ENCODE measurements around the gene WEE2.
"Not testable (repeated sequence)": the region's sequence is repeated elsewhere in the genome, so short reads cannot be mapped to it uniquely, and the experiment has no call there.

The WEE2 gene

DNA sequence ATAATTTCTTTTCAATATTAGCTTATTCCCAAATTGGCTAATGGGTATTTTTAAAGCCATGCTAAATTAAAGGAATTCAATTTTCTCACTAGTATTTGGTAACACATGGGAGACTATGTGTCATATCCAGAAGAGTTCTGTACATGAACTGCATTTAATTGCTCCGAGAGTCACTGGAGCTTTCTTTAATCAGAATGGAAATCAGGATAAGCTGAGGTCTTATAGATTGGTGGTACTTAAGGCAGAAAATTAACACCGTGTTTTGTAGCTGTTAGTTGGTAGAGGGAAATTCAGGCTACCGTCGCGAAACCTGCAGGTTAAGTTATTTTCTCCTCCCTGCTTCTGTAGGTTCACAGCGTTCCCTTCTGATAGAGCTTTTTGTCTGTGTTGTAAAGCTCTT lies at the start of gene WEE2:
WEE2 (plus strand) TSS at position 3 of the 400 bp plus-strand sequence. CDS start 406 bp downstream, outside the sequence.
- no peak for DNase-seq

DNA sequence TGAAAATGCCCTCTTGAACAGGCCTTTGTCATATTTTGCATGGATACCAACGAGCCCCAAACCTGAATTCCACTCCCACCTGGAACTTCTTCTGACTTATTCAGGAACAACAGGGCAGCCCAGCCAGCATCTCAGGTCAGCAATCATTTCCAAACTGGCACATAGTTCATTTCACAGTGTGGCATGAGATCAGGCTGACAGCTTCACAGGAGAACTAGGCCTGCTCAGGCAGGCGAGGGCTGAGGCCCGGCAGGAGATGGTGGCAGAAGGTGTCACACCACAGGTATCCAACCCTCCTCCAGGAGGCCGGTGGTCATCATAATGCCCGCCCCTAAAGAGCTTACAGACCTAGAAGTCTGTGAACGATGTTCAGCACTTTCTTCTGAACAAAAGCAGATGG lies 48.7 kb upstream of the WEE2 start:
- DNase-seq: no peak

DNA sequence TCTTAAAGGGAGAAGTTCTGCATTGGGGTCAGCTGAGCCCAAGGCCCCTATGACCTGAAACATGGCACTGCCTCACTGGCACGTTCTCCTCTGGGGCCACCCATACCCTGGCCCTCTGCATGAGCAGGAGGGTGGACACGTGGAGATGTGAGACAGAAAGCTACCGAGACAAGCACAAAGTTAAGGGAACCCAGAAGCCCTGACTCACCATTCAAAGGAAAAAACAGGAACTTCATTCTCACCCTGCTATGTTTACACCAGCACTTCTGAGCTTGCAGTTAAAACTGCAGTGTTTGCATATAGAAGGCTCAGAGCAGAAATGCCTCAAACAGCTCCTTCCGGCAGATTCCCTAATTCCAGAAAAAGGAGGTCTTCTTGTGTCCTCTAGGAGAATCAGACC lies 47.9 kb upstream of the WEE2 start:
- DNase-seq: no peak

DNA sequence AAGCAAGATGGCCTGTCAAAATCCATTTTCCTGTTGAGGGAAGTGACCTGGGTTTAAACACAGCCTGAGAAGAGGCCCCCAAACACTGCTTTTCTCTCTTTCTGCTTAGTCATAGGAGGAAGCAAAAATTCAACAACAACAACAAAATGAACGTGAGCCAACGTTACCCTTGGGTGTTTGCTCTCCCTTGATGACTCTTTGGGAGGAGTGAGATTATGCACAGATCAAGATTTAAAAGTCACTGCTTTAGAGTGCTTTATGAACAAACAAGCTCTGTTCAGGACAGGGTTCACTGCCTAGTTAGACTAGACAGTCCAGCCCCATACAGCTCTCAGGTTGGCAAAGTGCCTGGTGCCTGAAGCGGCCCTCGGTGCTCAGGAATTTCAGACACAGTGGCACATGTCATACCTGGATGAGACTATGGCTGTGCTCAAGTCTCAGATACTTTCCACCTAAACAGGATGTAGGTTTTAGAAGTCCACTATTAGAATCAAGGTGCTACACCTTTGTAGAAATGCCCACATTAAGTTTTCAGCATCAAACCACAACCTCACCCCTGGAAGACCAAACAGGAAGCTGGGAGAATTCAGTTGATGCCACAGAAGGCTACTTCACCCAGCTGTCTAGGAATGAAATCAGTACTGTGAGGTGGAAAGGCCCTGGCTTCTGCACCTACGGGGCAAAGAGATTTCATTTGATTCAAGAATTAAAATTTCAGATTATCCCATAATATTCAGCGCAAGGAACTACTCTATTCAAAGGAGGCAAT lies 44.9 kb upstream of the WEE2 start:
- no peak for DNase-seq

DNA sequence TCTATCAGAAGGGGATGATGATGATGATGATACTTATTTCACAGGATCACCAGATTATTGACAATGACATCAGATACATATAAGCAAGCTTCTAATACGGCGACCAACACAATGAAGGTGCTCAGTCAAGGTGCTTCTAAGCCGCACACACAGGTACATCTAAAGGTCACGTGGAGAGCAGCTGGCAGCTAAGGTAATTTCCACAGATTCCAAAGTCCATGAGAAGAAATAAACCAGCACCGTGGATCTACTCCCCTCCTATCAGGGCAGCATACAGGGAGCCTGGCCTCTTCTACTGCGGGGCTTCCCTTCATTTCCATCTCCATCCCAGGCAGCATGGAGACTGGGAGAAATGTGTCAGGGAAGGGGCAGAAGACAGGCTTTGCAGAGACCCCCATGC lies 43.7 kb upstream of the WEE2 start:
- no peak for DNase-seq

DNA sequence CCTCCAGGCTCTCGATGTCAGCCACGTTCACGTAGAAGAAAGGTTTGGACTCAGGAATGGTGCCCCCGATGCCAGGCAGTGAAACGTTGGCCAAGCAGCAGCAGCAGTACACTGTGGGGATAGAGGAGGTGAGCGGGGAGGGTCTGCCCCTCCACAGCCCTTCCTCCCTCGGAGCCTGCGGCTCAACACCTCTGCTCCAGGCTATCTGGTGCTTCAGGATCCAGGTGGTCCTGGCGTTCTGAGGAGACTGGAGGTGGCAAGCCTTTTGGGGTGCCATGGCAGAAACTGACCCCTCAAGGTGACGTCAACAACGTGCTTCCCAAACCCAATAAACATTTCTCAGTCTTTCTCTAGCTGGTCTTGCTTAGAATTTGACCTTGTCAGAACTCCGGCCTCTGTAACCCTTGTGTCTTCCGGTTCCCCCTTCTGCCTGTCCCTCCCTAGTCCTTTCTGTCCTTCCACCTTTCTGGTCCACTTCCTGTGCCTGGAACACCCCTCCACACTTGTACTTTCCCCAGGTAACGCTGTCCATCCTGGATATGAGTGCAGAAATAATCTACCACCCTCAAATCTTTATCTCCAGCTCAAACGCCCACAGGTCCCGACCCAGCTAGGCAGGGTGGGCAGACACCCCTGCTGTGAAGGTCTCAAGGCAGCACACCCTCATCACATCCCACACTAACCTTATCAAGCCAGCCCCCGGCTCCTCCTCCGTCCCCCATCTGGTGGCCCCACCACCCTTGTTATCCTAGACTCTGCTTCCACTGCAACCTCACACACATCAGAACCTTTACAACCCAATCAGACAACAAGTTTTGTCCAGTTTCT lies 42.7 kb upstream of the WEE2 start:
- DNase-seq: no peak

DNA sequence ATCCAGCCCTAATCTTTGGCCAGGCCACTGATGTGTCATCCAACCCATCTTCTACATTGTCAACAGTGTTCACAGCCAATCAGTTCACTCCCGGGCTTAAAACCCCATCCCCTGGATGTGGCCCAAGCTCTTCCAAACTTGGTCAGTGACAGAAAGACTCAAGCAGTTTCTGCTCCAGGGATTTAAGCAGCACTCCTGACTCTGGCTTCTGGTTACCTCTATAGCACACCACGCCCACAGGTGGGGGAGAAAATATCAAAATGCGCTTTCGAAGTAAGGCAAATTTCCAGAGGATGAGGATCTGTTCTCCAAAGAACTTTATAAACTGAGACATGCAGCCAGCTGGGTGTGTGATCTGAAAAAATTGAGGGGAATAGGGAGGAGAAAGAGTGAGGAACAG lies 42.1 kb upstream of the WEE2 start:
- no peak for DNase-seq

DNA sequence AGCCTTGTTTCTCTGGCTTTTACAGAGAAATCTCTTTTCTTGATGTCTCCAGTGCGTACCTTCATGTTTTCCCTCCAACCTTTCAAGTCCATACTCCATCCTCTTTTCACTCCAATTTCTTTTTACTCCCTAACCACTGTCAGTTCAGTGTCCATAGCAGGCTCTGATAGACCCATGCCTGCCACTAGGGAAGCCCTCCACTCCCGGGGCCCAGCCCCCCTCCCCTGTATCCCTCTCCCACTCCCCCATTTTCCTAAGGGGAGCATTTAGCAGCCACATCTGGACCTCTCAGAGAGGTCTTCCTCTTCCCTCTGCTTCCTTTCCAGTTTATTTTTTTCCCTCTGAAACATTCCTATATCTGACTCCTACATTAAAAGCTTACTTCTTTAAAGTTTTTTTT lies 39.3 kb upstream of the WEE2 start:
- no peak for DNase-seq

DNA sequence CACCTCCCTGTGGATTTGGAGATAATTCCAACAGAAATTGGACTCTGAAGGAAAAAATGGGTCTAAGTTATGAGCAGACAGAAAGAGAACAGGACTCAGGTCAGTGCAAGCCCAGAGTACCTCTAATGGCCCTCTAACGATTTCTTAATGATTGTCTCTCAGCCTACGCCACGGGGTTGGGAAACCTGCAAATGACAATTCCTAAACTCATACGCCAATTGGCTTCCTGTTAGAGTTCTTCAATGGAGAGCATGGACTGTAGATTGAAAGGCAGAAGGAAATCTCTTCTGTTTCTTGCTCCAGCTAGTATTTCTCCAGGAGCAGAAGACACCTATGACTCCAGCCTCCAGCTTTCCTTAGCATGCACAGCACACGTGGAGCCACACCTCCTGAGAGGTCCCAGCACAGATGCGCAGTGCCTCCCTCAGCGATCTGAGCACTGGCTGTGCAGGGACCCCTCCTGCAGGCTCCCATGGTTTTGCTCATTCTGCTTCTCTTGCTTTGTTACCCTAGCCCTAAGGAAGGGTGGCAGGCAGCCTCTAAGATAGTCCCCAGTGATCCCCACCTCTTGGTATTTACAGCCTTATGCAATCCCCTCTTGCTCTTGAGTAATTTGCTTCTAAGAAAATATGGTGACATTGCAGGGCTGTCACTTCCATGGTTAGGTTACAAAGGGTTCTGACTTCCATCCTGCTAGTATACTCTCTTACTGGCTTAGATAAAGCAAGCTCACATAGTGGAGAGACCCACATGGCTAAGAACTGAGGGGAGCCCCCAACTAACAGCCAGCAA lies 36.3 kb upstream of the WEE2 start:
- no peak for DNase-seq

DNA sequence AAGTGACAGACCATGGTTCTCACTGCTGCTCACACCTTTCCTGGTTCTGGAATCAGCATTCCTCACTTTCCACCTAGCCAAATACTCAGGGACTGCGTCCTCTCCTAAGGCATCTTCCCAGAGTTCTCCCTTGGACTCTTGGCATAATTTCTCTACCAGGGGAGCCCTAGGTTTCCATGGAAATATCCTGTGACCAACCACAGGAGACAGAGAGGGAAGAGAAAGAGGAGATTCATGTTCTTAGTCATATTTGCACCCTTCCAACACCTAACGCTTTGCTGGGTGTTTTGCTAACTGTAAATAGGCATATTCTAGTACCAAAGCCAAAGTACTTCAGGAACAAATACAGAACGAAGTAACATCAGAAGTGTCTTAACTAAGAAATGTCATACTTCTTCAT lies 34.8 kb upstream of the WEE2 start:
- DNase-seq: no peak

DNA sequence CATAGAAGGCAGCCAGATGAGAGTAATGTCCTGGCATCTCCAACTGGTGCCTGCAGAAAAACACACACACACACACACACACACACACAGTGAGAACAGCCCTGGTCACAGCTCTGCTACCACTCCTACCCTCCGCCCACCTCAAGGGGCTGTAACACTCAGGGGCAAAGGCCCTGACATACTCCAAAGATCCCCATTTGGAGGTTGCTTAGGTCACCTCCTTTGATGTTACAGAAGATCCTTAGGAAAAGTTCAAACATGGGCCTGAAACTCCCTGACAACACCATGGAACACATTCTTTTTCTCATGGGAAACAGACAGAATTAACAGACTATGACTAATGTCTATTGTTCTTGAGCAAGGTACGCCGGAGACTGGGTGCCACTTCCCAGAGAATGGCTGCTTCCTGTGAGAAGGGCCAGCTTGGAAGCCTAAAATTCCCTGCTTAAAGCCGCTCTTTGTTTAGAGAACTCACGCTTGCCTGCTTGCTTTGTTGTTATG lies 33.9 kb upstream of the WEE2 start:
- no peak for DNase-seq

DNA sequence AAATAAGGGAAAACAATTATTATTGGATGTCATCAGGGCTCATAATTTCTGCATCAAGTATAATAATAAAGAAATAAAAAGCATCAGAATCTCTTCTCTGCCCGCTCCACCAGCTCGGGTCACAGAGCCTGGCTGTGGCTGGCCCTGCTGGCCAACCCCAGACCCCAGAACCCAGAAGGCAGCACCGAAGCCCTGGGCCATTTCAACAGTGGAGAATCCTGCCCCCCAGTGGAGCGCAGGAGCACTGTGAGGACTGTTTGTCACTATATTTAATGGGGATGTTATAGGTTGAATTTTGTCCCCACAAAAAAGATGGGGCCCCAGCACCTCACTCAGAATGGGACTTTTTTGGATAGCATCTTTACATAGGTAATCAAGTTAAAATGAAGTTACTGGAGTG lies 33.5 kb upstream of the WEE2 start:
- DNase-seq: no peak

DNA sequence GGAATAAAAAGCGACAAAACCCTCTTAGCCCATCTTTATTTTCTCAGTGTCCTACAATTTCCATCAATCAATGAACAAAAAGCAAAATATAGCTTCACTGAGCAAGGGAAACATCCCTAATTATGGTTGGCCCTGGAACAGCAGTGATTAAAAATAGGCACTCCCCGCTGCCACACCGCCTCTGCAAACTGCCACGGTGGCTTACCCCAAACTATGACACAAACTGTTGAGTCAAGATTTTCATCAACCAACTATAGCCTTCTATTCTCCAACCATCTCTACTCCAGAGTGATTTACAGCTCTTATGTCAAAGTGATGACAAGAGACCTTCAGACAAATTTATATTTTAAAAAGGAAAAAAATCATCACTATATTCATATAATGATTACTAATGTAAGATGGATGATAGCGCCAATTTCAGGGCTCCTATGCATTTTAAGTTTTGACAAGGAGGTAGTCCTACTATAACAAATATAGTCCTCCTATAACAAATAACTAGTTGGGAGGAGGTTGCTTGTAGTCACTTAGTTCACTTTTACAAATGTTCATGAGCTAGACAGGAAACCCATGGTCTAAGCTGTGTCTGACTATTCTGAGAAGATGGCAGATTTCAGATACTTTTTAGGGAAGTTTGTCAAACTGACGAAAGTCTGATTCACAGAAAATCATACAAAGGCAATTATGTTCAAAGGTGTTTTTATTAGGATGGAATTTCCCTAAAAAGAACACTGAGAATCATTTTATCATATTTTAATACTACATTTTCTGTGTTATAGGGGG lies 32.5 kb upstream of the WEE2 start:
- DNase-seq: no peak

DNA sequence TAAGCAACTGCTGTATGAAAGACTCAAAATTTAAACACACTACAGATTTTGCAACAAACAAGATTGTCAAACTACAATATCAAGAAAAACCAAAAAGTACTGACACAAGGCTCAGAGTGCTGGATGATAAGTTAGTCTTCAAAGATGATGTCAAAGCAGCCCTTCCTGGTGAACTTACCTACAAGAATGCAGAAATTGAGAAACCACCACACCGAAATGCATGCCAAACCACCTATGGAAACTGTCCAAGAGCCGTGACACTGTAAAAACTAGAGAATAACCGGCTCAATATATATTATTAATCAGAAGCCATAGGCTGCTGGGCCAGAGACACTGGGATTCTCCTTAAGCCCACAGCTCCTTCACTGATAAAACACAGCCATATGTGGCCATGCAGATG lies 31.5 kb upstream of the WEE2 start:
- no peak for DNase-seq

DNA sequence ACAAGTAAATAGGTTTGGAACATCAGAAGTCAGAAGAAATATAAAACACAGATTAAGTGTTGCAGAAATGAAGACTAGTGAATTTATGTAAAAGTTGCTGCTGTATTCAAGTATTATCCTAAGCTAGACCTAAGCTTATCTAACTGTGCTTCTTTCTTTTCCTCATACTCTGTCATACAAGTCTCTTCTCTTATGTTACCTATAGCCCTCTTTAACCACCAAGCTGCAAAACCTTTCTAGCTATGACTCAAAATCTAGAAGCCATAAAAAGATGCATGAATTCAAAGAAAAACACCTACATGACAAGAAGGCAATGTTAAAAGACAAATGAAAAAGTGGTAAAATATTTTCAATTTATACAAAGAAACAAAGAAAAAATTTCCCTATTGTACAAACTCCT lies 29.1 kb upstream of the WEE2 start:
- DNase-seq: no peak

DNA sequence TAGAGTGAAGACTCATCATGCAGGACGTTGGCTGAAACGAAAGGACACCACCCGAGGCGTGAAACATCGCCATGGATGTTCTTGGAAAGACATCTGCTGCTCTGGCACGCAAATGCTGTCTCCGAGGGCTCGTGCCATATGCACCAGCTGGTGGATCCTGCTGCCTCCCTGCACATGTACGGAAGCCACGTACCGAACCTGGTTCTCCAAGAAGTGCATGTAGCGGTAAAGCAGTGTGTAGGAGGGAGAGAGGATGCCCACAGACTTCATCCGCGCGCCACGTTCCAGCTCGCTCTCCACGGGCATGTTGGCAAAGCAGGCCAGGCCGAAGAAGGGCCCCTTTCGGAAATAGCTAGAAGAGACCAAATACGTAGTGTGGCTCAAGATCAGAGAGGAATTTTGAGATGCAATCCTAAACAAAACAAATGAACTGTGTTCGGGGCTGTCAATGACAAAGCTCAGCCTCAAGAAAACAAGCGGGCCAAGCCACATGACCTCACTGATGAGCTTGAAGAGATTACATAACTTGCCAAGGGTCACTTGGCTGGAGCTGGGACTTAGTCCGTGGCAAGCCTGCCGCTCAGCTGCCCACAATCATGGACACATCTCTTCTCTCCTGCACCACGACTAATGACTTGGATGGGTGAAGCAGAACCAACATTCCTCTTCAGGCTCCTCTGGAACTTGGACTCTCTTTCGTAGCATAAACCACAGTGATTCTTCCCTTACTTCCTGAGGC lies 22.7 kb upstream of the WEE2 start:
- no peak for DNase-seq

DNA sequence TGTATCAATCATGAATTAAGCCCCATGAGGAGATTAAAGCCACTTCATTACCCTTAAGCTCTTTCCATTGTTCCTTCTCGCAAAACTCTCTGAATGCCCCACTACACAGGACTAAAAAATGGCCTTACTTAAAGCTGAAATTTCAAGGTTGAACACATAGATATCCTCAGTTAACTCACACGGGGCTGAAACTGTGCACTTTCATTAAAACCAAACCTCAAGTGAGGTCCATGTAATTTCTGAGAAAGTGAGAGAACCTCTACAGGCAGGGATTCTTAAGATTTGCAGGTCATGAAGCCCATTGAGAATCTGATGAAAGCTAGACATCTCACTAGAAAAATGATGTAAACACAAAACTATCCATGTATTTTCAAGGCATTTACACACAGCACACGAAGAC lies 22.1 kb upstream of the WEE2 start:
- DNase-seq: no peak

DNA sequence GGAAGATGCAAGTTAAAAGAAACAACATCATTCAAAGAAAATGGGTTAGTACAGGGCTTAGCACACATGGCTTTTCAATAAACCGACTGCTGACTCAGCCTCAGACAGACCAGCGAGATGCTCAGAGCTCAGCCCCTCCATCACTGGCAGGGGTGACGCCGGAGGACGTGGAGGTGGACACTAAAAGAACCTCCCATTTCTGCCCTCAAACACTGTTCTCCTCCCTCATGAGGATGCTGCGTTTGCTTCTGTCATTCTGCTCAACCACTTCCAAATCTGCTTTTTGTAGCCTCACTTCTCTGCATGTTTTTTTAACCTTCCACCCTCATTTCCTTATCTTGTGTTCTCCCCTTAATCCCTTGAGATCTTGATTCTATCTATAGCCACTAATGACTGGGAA lies 21.5 kb upstream of the WEE2 start:
- no peak for DNase-seq

DNA sequence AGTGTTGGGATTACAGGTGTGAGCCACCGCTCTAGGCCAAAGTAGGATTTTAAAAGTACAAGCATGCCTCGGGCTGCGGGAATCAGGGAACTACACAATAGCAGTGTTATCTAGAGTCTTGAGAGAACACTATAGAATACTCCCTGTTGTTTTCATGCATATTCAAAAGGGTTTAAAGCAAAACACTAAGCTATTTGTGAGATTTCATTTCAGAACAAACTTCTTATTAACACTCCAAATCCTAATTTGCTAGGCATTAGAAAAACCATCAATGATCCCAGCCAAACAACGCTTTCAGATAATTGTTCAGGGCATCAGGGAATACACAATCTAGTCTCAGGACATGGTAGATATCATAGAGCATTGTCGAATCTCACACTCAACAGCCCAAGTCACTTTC lies 20.1 kb upstream of the WEE2 start:
- DNase-seq: no peak

DNA sequence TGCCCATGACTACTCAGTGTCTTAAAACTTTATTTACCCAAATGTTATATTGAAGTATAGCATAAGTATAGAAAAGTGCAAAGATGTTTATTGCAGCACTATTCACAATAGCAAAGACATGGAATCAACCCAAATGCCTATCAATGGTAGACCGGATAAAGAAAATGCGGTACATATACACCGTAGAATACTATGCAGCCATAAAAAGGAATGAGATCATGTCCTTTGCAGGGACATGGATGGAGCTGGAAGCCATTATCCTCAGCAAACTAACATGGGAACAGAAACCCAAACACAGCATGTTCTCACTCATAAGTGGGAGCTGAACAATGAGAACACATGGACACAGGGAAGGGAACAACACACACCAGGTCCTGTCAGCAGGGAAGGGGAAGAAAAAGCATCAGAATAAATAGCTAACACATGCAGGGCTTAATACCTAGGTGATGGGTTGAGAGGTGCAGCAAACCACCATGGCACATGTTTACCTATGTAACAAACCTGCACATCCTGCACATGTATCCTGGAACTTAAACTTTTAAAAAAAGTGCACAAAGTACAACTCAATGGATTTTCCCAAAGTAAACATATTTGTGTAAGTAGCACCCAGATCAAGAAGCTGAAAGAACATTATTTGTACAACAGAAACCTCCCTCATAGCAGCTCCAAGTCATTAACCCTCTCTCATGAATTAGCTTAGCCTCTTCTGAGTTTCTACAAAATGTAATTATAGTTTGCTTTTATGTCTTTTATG lies 18.9 kb upstream of the WEE2 start:
- DNase-seq: not testable (repeated sequence)

DNA sequence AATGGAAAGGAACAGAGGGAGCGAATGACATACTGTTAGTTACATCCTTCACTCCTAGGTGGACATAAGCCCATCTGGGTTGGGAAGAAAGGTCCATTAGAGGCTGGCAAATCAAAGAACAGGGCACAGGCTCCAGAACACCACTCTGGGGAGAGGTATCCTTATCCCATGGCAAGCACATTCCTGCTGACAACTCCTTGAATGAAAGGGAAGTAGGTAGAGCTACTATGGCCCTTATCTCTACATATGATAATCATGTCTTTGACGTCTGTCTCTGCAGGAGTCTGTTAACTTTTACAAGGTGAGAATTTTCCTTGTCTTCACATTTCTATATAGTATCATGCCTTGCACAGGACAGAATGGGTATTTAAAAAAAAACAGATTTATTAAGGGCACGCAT lies 16.6 kb upstream of the WEE2 start:
- DNase-seq: no peak

Data from stimulated activated CD4-positive, alpha-beta T cell treated with anti-CD3 and anti-CD28 coated beads, Interleukin-4, amount 100 ng/mL, for 24 hours (primary cell).